Activated CD8-positive, alpha-beta memory T cell treated with anti-CD3 and anti-CD28 coated beads, Interleukin-2, amount 10 ng/mL, durations not matched to agents 7 days and 5 days (primary cell): ENCODE measurements around the gene LRIG1. TPM values are rescaled to one million over a fixed set of nuclear protein-coding genes. Genes with fewer than 3 reads are reported as not detected.

Experiments used
- ATAC-seq: fragments of 150-1000 bp; cut with Tn5 transposase; one replicate; pipeline ENCODE4 v1.10.0; 2021; ENCODE audit warnings: moderate library complexity
- CTCF ChIA-PET: fragments of 350-600 bp; sonication (Branson Sonifier 250); formaldehyde crosslinking; loops from one replicate; lab custom pipeline; 2021; ENCODE audit warnings: antibody characterized with exemption; lab: Charles Lee
- DNase-seq: peaks from one replicate; pipeline ENCODE4 v3.0.0-alpha.2; 2020
- H3K27ac Mint-ChIP-seq: one replicate; pipeline ENCODE4 v1.8.0; 2021; ENCODE audit warnings: mild to moderate bottlenecking, mixed read lengths
- H3K27me3 Mint-ChIP-seq: one replicate; pipeline ENCODE4 v1.8.0; 2021; ENCODE audit warnings: mixed read lengths
- H3K36me3 Mint-ChIP-seq: one replicate; pipeline ENCODE4 v1.8.0; 2021; ENCODE audit warnings: mild to moderate bottlenecking, mixed read lengths
- H3K4me1 Mint-ChIP-seq: one replicate; pipeline ENCODE4 v1.8.0; 2021; ENCODE audit warnings: mixed read lengths
- H3K4me3 Mint-ChIP-seq: one replicate; pipeline ENCODE4 v1.8.0; 2021; ENCODE audit warnings: mild to moderate bottlenecking, moderate library complexity, mixed read lengths
- H3K9me3 Mint-ChIP-seq: one replicate; pipeline ENCODE4 v1.8.0; 2022; ENCODE audit warnings: low read depth, mixed read lengths
- total RNA-seq, 2 experiments: library from RNA; stranded (reverse); gene quantifications; one replicate each; pipeline ENCODE4 v1.2.3, GENCODE V29; 2021

Gene LRIG1
- 10 to 100 TPM; 21.0 to 31.6 TPM for total RNA-seq

- CTCF ChIA-PET: interaction anchor here (1.7 kb wide), 1 partner anchor 17 kb away, joined by 5 read pairs; no protein-coding TSS in a partner anchor
- ATAC-seq: peak; percentile 98
- H3K36me3 Mint-ChIP-seq: no peaks in the 10 kb centered on the region
- peak within 1 kb of the TSS; percentile 82 for H3K27ac Mint-ChIP-seq
- H3K27me3 Mint-ChIP-seq: peaks cover 20% of the 10 kb centered on the region
- H3K4me3 Mint-ChIP-seq: peak within 1 kb of the TSS; percentile 96
- no peaks in the 10 kb centered on the region for H3K9me3 Mint-ChIP-seq
- H3K4me1 Mint-ChIP-seq: peaks cover 60% of the 10 kb centered on the region
- peak; percentile 99 for DNase-seq
These were observed at the start of gene LRIG1 for GRCh38 chr3:66500576-66501482. Gene LRIG1, minus strand, starts transcription at chr3:66501022. Its CDS starts 615 bp downstream, at chr3:66500407.

- ATAC-seq: no peak
- H3K4me1 Mint-ChIP-seq: no peaks in the 10 kb centered on the region
- no peak overlapping the region for H3K4me3 Mint-ChIP-seq
- H3K36me3 Mint-ChIP-seq: no peaks in the 10 kb centered on the region
- CTCF ChIA-PET: no interaction called here
- no peaks in the 10 kb centered on the region for H3K9me3 Mint-ChIP-seq
- DNase-seq: no peak
- no peak overlapping the region for H3K27ac Mint-ChIP-seq
- H3K27me3 Mint-ChIP-seq: no peaks in the 10 kb centered on the region
These were observed 44.0 kb upstream of the LRIG1 start for GRCh38 chr3:66544619-66545429.

GRCh38 chr3:66542153-66542552 is 41.3 kb upstream of the LRIG1 start:
- H3K9me3 Mint-ChIP-seq: no peaks in the 10 kb centered on the region
- no peaks in the 10 kb centered on the region for H3K36me3 Mint-ChIP-seq
- no peaks in the 10 kb centered on the region for H3K27me3 Mint-ChIP-seq
- CTCF ChIA-PET: no interaction called here
- DNase-seq (no peak), ATAC-seq (no peak)
- no peaks in the 10 kb centered on the region for H3K4me1 Mint-ChIP-seq
- H3K27ac Mint-ChIP-seq: no peak overlapping the region
- no peak overlapping the region for H3K4me3 Mint-ChIP-seq

GRCh38 chr3:66539466-66539989 is 38.7 kb upstream of the LRIG1 start:
- H3K36me3 Mint-ChIP-seq: no peaks in the 10 kb centered on the region
- DNase-seq: no peak
- no peak overlapping the region for H3K27ac Mint-ChIP-seq
- no peak overlapping the region for H3K4me3 Mint-ChIP-seq
- no peaks in the 10 kb centered on the region for H3K27me3 Mint-ChIP-seq
- CTCF ChIA-PET: no interaction called here
- H3K9me3 Mint-ChIP-seq: no peaks in the 10 kb centered on the region
- H3K4me1 Mint-ChIP-seq: no peaks in the 10 kb centered on the region
- ATAC-seq: no peak

GRCh38 chr3:66538390-66538789 is 37.6 kb upstream of the LRIG1 start:
- Mint-ChIP-seq H3K27ac (no peak overlapping the region), H3K9me3 (no peaks in the 10 kb centered on the region), H3K4me1 (no peaks in the 10 kb centered on the region), H3K27me3 (no peaks in the 10 kb centered on the region), H3K4me3 (no peak overlapping the region), H3K36me3 (no peaks in the 10 kb centered on the region)
- CTCF ChIA-PET: no interaction called here
- DNase-seq (no peak), ATAC-seq (no peak)

DNA sequence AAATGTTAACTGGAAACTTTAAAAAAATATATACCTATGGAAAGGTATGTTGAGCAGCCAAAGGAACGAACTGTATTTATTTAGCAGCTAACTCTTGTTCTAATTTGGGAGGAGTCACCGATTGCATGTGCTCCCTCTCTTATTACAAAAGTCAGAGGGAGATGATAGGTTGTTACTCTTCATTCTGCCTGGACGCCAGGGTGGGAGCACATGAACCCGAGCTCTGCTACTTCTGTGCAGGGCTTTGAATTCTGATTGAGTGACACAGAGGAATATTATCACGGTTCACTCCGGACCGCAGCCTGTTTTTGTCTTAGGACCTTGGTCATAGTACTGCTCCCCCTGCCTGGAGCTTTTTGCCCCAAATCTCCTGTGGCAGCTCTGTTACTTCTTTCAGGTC is 36.9 kb upstream of the LRIG1 start:
- ATAC-seq: no peak
- CTCF ChIA-PET: no interaction called here
- DNase-seq: no peak

DNA sequence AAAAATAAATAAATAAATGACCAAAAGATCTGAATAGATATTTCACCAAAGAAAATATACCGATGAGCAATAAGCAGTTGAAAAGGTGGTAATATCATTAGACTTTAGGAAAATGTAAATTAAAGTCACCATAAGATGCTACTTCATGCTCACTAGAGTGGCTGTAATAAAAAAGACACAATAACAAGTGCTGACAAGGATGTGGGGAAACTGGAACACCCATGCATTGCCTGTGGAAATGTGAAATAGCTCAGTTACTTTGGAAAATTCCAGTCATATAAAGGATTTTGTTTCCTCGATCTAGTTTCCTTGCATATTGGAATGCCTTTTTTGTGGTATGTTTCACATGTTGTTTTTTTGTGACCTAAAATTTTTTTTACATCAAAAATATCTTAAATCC is 36.0 kb upstream of the LRIG1 start:
- Mint-ChIP-seq H3K27ac (no peak overlapping the region), H3K36me3 (no peaks in the 10 kb centered on the region), H3K9me3 (no peaks in the 10 kb centered on the region), H3K27me3 (no peaks in the 10 kb centered on the region), H3K4me1 (no peaks in the 10 kb centered on the region), H3K4me3 (no peak overlapping the region)
- CTCF ChIA-PET: no interaction called here
- no peak for DNase-seq
- ATAC-seq: no peak

More for the DNA sequence above, 36.9 kb upstream of the LRIG1 start:
- H3K36me3 Mint-ChIP-seq: no peaks in the 10 kb centered on the region
- H3K4me3 Mint-ChIP-seq: no peak overlapping the region
- no peaks in the 10 kb centered on the region for H3K9me3 Mint-ChIP-seq
- H3K4me1 Mint-ChIP-seq: no peaks in the 10 kb centered on the region
- H3K27ac Mint-ChIP-seq: no peak overlapping the region
- no peaks in the 10 kb centered on the region for H3K27me3 Mint-ChIP-seq

GRCh38 chr3:66534304-66534845 is 33.6 kb upstream of the LRIG1 start:
- DNase-seq: no peak
- no peaks in the 10 kb centered on the region for H3K36me3 Mint-ChIP-seq
- ATAC-seq: no peak
- H3K9me3 Mint-ChIP-seq: no peaks in the 10 kb centered on the region
- H3K27me3 Mint-ChIP-seq: no peaks in the 10 kb centered on the region
- H3K4me3 Mint-ChIP-seq: no peak overlapping the region
- H3K4me1 Mint-ChIP-seq: no peaks in the 10 kb centered on the region
- CTCF ChIA-PET: interaction anchor here (0.6 kb wide), 1 partner anchor 9 kb away, joined by 3 read pairs; no protein-coding TSS in a partner anchor
- H3K27ac Mint-ChIP-seq: no peak overlapping the region

- no peaks in the 10 kb centered on the region for H3K4me1 Mint-ChIP-seq
- H3K27ac Mint-ChIP-seq: no peak overlapping the region
These were observed 31.8 kb upstream of the LRIG1 start for GRCh38 chr3:66532613-66533012.

GRCh38 chr3:66532160-66532587 is 31.4 kb upstream of the LRIG1 start:
- no peak for DNase-seq
- CTCF ChIA-PET: no interaction called here
- no peaks in the 10 kb centered on the region for H3K27me3 Mint-ChIP-seq
- H3K27ac Mint-ChIP-seq: no peak overlapping the region
- no peaks in the 10 kb centered on the region for H3K36me3 Mint-ChIP-seq
- H3K4me1 Mint-ChIP-seq: no peaks in the 10 kb centered on the region
- H3K9me3 Mint-ChIP-seq: no peaks in the 10 kb centered on the region
- H3K4me3 Mint-ChIP-seq: no peak overlapping the region
- no peak for ATAC-seq

More at GRCh38 chr3:66532613-66533012, 31.8 kb upstream of the LRIG1 start:
- no peak for DNase-seq
- H3K9me3 Mint-ChIP-seq: no peaks in the 10 kb centered on the region
- no peaks in the 10 kb centered on the region for H3K27me3 Mint-ChIP-seq
- no peak overlapping the region for H3K4me3 Mint-ChIP-seq
- no peaks in the 10 kb centered on the region for H3K36me3 Mint-ChIP-seq
- CTCF ChIA-PET: no interaction called here
- no peak for ATAC-seq

DNA sequence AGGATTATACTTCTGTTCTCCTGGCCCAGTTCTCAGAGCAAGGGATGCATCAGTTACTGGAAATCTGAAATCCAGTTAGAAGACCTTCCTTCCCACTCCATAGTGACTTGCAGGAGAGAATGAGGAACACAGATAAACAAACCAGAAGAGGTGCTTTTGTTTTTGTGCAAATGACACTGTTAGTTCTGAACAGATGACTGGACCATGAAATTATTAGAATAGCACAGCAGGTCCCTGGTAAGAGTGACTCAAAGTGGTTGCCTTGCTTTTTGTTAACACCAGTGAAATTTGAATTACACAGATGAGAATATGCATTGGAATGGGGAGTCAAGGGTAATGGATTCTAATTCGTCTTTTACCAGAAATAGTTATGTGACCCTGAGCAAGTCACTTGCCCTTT is 30.4 kb upstream of the LRIG1 start:
- CTCF ChIA-PET: no interaction called here
- DNase-seq: no peak
- no peaks in the 10 kb centered on the region for H3K9me3 Mint-ChIP-seq
- no peaks in the 10 kb centered on the region for H3K4me1 Mint-ChIP-seq
- no peak overlapping the region for H3K4me3 Mint-ChIP-seq
- H3K27ac Mint-ChIP-seq: no peak overlapping the region
- H3K27me3 Mint-ChIP-seq: peaks cover under 1% of the 10 kb centered on the region
- no peak for ATAC-seq
- no peaks in the 10 kb centered on the region for H3K36me3 Mint-ChIP-seq

GRCh38 chr3:66527246-66527645 is 26.4 kb upstream of the LRIG1 start:
- no peak overlapping the region for H3K27ac Mint-ChIP-seq
- H3K9me3 Mint-ChIP-seq: no peaks in the 10 kb centered on the region
- ATAC-seq (no peak), DNase-seq (no peak)
- CTCF ChIA-PET: no interaction called here
- peaks cover 5% of the 10 kb centered on the region for H3K4me1 Mint-ChIP-seq
- H3K36me3 Mint-ChIP-seq: no peaks in the 10 kb centered on the region
- H3K4me3 Mint-ChIP-seq: no peak overlapping the region
- peaks cover 9% of the 10 kb centered on the region for H3K27me3 Mint-ChIP-seq

DNA sequence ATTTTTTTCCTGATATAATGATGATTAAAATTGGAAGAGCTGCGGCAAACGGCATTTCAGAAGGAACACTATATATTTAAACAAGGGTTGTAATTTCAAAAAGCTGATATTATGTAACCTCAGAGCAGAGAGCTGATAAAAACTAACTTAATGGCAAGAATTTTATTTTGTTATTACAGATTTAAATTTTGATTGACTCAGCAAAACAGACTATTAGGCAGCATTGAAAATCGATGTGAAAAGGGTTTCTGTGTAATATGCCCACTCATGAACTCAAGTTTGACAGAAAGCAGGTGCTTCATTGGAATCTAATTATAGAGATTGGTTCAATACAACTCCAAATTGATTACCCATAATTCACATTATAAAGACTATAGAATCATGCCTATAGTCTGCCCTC is 24.9 kb upstream of the LRIG1 start:
- peaks cover 9% of the 10 kb centered on the region for H3K27me3 Mint-ChIP-seq
- H3K4me3 Mint-ChIP-seq: no peak overlapping the region
- CTCF ChIA-PET: no interaction called here
- H3K9me3 Mint-ChIP-seq: no peaks in the 10 kb centered on the region
- no peak overlapping the region for H3K27ac Mint-ChIP-seq
- ATAC-seq (no peak), DNase-seq (no peak)
- H3K4me1 Mint-ChIP-seq: peaks cover 5% of the 10 kb centered on the region
- H3K36me3 Mint-ChIP-seq: no peaks in the 10 kb centered on the region
